ENCODE data around the gene WSB2. TPM values are rescaled to one million over a fixed set of nuclear protein-coding genes. Genes with fewer than 3 reads are reported as not detected.
"Not testable (repeated sequence)": the region's sequence is repeated elsewhere in the genome, so short reads cannot be mapped to it uniquely, and the experiment has no call there.

The WSB2 gene
- total and polyA plus RNA-seq, 12 donors: 50.0 to 201 (median 106) TPM

DNA sequence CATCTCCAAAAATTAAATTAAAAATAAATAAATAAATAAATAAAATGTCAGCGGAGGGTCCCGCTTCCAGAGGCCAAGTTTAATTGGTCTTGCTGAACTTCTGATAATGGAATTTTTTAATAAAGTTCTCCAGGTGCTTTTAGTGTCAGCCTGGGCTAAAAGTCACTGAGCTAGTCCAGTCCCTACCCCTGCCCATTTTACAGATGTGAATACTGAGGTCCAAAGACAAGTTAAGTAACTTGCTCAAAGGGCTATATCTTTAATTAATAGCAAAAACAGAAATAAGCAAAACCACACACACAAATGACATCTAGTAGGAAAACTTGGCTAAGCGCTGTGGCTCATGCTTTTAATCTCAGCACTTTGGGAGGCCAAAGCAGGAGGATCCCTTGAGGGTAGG is 50.1 kb downstream of the WSB2 start:
- 93 to 98% (median 94%) methylated on average over 3 of the region's 3 CpGs for WGBS, 4 donors

GRCh38 chr12:117999806-118000205 is 61.2 kb downstream of the WSB2 start:
- WGBS, 4 donors: 68 to 73% (median 71%) methylated on average over 2 of the region's 2 CpGs
- H3K9me3 ChIP-seq (replicated peaks in 1 of 3); H3K4me1 ChIP-seq (replicated peaks in 1 of 2); H3K27me3 ChIP-seq; H3K4me3 ChIP-seq; H3K27ac ChIP-seq; H3K36me3 ChIP-seq (replicated peaks in 1 of 2); intact Hi-C loops (cut with DNase I); DNase-seq: not testable (repeated sequence)

More for the DNA sequence above, 50.1 kb downstream of the WSB2 start:
- TF ChIP-seq CTCF (IDR thresholded peaks at IDR 0.05): no peak
- TF ChIP-seq POLR2A (IDR thresholded peaks at IDR 0.05): no peak
- Histone ChIP-seq H3K36me3 (replicated peaks in 1 of 2) (no peaks in the 10 kb centered on the region), H3K9me3 (replicated peaks in 1 of 3) (no peaks in the 10 kb centered on the region), H3K4me3 (no peak overlapping the region), H3K27me3 (no peaks in the 10 kb centered on the region), H3K4me1 (replicated peaks in 1 of 2) (peaks cover 0 to 2% of the 10 kb centered on the region in 2 donors), H3K27ac (no peak overlapping the region)
- DNase-seq: no peak
- intact Hi-C loops (cut with DNase I): loop anchor here in 1 of 2 donors (10.0 kb wide), 1 partner anchor 136 kb away; no protein-coding TSS in a partner anchor

DNA sequence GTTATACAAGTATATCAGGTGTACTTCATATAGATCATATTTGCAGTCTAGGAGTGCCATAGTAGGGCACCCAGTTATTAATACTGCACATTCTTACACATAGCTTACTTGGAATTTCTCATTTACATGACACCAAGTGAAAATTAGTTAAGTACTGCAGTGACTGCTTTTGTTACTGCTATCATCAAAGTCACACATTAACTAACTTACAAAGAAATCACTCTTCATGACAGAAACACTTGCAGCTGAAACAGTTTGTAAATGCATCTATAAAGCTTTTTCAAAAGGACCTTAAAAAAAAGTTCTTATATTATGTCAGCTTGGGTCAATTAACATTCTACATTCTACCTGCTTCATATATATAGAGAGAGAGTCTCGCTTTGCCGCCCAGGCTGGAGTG is 62.3 kb downstream of the WSB2 start:
- no peak overlapping the region for H3K27ac ChIP-seq
- no peaks in the 10 kb centered on the region for H3K4me1 ChIP-seq (replicated peaks in 1 of 2)
- H3K27me3 ChIP-seq: no peaks in the 10 kb centered on the region
- H3K36me3 ChIP-seq (replicated peaks in 1 of 2): no peaks in the 10 kb centered on the region
- WGBS, 4 donors: 71 to 96% (median 94%) methylated on average over 2 of the region's 2 CpGs
- no peak for DNase-seq
- no peak for TF ChIP-seq POLR2A (IDR thresholded peaks at IDR 0.05)
- TF ChIP-seq CTCF (IDR thresholded peaks at IDR 0.05): no peak
- H3K4me3 ChIP-seq: no peak overlapping the region
- no peaks in the 10 kb centered on the region for H3K9me3 ChIP-seq (replicated peaks in 1 of 3)
- intact Hi-C loops (cut with DNase I): no loop called here

GRCh38 chr12:117994551-117995438 is 66.2 kb downstream of the WSB2 start:
- no peak for TF ChIP-seq POLR2A (IDR thresholded peaks at IDR 0.05)
- no peak for TF ChIP-seq CTCF (IDR thresholded peaks at IDR 0.05)
- H3K4me3 ChIP-seq: no peak overlapping the region
- no peaks in the 10 kb centered on the region for H3K4me1 ChIP-seq (replicated peaks in 1 of 2)
- DNase-seq: no peak
- WGBS, 4 donors: 69 to 81% (median 75%) methylated on average over 3 of the region's 3 CpGs
- H3K36me3 ChIP-seq (replicated peaks in 1 of 2): no peaks in the 10 kb centered on the region
- H3K27ac ChIP-seq: no peak overlapping the region
- intact Hi-C loops (cut with DNase I): no loop called here
- H3K27me3 ChIP-seq: no peaks in the 10 kb centered on the region
- no peaks in the 10 kb centered on the region for H3K9me3 ChIP-seq (replicated peaks in 1 of 3)
